GM10248 (cell line): ENCODE measurements around the gene EIF3I.
A peak's percentile ranks its signal among the peaks of the same experiment; 100 is the strongest.

ENCODE experiments used
- CTCF ChIA-PET: fragments of 300-600 bp; sonication (Branson Sonifier 250); formaldehyde crosslinking; extraction: SDS; loops from one replicate; lab custom pipeline; 2021; ENCODE audit warnings: antibody characterized with exemption; lab: Yijun Ruan, JAX
- POLR2A ChIA-PET: fragments of 350-650 bp; sonication (Branson Sonifier 250); formaldehyde crosslinking; extraction: SDS; loops from one replicate; lab custom pipeline; 2020; ENCODE audit warnings: antibody characterized with exemption; lab: Yijun Ruan, JAX
- DNase-seq: peaks from one replicate; pipeline ENCODE4 v3.0.0; 2012; ENCODE audit errors: extremely low spot score
- TF ChIP-seq, protein P1 (sequence below): IDR thresholded peaks from 2 replicates; pipeline ENCODE4 v1.5.1; 2012; ENCODE audit warnings: mild to moderate bottlenecking, low read depth; ENCODE audit errors: extremely low read depth, missing control alignments, control extremely low read depth

EIF3I gene

DNA sequence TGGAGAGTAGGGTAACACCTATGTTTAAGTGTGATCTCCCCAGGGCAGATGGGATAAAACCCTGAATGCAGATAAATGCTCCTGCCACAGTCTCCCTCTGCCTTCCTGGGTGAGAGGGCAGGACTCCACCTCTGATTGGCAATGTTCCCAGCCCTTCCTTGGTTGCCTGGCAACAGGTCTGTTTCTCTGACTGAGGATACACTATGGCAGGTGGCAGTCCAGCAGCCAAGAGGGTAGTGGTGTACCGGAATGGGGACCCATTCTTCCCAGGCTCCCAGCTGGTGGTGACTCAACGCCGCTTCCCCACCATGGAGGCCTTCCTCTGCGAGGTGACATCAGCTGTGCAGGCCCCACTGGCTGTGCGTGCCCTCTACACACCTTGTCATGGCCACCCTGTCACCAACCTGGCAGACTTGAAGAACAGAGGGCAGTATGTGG lies 13.3 kb upstream of the EIF3I start, which contains the start of gene DCDC2B:
DCDC2B (plus strand) TSS at position 199 of the 438 bp plus-strand sequence; CDS start at position 204, 5 bp downstream.
- TF ChIP-seq, protein P1, sequence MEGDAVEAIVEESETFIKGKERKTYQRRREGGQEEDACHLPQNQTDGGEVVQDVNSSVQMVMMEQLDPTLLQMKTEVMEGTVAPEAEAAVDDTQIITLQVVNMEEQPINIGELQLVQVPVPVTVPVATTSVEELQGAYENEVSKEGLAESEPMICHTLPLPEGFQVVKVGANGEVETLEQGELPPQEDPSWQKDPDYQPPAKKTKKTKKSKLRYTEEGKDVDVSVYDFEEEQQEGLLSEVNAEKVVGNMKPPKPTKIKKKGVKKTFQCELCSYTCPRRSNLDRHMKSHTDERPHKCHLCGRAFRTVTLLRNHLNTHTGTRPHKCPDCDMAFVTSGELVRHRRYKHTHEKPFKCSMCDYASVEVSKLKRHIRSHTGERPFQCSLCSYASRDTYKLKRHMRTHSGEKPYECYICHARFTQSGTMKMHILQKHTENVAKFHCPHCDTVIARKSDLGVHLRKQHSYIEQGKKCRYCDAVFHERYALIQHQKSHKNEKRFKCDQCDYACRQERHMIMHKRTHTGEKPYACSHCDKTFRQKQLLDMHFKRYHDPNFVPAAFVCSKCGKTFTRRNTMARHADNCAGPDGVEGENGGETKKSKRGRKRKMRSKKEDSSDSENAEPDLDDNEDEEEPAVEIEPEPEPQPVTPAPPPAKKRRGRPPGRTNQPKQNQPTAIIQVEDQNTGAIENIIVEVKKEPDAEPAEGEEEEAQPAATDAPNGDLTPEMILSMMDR = no peak
- no peak for DNase-seq
- ChIA-PET POLR2A (interaction anchor here (0.7 kb wide), 1 partner anchor 48 kb away, joined by 3 read pairs; no protein-coding TSS in a partner anchor), CTCF (interaction anchor here (1.9 kb wide), 1 partner anchor 108 kb away, joined by 4 read pairs; no protein-coding TSS in a partner anchor)

DNA sequence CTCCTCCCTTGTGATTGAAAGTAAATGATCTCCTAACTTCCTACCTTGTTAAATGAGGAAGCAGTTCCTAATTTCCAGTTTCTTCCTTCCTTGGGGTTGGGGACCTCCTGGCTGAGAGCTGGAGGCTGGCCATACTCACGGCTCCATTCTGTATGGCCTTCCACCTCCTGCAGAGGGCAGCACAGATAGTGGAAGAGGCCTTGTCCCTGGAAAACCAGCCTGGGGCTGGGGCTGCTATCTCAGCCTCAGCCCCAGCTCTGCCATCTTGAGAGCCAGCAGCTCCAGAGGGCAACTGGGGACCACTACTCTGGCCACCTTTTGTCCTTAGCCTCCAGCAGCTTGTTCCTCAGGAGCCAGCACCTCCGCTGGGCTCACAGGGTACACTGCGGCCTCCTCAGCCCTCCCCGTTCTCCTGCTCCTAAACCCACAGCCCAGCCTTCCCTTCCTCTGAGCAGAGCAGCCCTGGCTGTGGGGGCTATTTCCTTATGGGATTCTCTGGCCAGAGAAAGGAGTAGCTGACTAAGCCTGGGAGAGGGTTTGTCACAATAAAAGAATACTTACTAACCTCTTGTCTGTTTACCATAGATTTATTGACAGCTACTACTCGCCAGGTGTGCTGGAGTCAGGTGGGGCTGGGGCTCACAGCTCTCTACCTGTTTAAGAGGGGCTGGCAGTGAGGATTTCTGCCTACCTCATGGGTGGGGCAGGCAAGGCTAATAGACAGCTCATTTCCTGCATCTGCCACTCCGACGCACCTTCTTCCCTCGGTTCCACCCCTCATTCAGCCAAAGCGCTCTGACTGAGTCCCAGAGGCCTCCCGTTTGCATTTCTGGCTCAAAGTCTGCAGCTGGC lies 6.4 kb upstream of the EIF3I start:
- DNase-seq = peak; percentile 69
- TF ChIP-seq, protein P1 = peak; percentile 93
- ChIA-PET CTCF (interaction anchor here (0.7 to 7.8 kb wide), 50 partner anchors 9 to 738 kb away, joined by 3 to 156 read pairs (median 6); partner anchors contain the start of genes CCDC28B, FAM167B, FAM229A and IQCC), POLR2A (interaction anchor here (0.9 to 1.8 kb wide), 5 partner anchors 19 to 120 kb away, joined by 3 to 20 read pairs (median 6); partner anchors contain the start of genes HDAC1 and MARCKSL1)

- TF ChIP-seq, protein P1 = no peak
- POLR2A ChIA-PET = interaction anchor here (0.6 to 1.8 kb wide), 3 partner anchors 117 to 148 kb away, joined by 3 to 20 read pairs (median 9); partner anchors contain the start of gene MARCKSL1
- DNase-seq = no peak
- CTCF ChIA-PET = interaction anchor here (0.9 to 7.8 kb wide), 35 partner anchors 10 to 737 kb away, joined by 3 to 156 read pairs (median 9); partner anchors contain the start of genes CCDC28B, FAM167B, FAM229A and HDAC1
Measured at GRCh38 chr1:32216566-32216965, 5.6 kb upstream of the EIF3I start.

DNA sequence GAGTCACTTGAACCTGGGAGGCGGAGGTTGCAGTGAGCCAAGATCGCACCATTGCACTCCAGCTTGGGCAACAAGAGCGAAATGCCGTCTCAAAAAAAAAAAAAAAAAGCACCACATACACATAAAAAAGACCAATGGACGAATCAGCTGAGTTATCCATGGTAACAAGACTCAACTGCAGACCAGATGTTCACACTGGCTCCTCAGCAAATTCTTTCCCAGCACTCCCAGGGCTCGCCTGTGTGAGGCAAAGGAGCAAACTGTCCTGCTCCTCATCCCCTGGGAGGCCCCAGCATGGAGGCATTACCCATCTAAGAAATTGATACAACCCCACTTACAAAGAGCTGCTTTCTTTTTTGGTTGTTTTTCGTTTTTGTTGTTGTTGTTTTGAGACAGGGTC lies 3.2 kb upstream of the EIF3I start:
- ChIA-PET CTCF (interaction anchor here (1.1 to 1.2 kb wide), 3 partner anchors 23 to 30 kb away, joined by 3 to 6 read pairs (median 4); partner anchors contain the start of gene FAM167B), POLR2A (interaction anchor here (0.5 to 1.1 kb wide), 2 partner anchors 9 to 117 kb away, joined by 3 to 9 read pairs; partner anchors contain the start of gene MARCKSL1)
- TF ChIP-seq, protein P1 = no peak
- DNase-seq = no peak

DNA sequence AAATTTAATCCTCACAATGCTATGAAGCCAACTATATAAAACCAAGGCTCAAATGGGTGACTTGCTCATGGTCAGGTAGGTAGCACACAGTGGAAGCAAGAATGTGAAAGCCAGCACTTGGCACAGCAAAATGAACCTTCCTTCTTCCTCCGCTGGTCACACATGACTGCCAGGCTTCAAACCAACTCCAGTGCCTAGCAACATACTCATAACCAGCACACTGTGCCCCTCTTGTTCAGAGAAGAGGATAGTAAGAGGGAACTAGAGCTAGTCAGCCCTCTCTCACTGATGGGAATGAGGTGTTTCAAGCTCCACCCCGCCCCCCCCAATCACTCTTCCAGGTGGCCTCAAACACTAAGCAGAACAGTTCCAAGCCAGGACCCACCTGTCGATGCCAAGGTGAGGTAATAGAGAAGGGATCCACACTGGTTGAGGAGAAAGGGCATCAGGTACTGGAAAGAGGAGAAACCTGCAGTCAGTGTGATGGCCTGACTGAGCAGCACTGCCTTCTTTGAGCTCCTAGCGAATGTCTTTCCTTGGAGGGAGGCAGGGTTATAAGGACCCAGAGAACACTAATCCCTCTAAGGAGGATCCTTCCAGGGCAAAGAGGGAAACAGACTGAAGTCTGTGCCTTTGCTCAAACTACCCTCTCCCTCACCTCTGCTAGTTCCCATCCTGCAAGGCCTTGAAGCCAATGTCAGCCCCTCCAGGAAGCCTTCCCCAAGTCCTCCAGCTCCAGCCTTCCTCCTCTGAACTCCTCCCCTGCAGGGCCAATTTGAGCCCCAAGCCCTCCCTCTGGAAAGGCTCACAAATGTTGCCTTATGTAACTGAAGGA lies 1.2 kb upstream of the EIF3I start:
- POLR2A ChIA-PET = interaction anchor here (1.0 kb wide), 1 partner anchor 115 kb away, joined by 6 read pairs; the partner anchor contains the start of gene MARCKSL1
- no peak for DNase-seq
- CTCF ChIA-PET = interaction anchor here (0.9 to 1.0 kb wide), 4 partner anchors 11 to 37 kb away, joined by 3 to 7 read pairs (median 4); partner anchors contain the start of gene IQCC
- TF ChIP-seq, protein P1 = no peak
